GM12875 (cell line): ENCODE data around the gene TAX1BP3.

Experiments used
- H3K4me3 ChIP-seq: one replicate; pipeline ENCODE4 v1.5.1; 2011; ENCODE audit warnings: low read depth, low read length, control low read depth
- TF ChIP-seq, protein P1 (sequence below): IDR thresholded peaks from 2 replicates; pipeline ENCODE4 v1.5.1; 2011; ENCODE audit warnings: low read depth, mild to moderate bottlenecking, control low read depth, inconsistent platforms, low read length, moderate library complexity, borderline replicate concordance; ENCODE audit not compliant: insufficient read depth

Gene TAX1BP3

DNA sequence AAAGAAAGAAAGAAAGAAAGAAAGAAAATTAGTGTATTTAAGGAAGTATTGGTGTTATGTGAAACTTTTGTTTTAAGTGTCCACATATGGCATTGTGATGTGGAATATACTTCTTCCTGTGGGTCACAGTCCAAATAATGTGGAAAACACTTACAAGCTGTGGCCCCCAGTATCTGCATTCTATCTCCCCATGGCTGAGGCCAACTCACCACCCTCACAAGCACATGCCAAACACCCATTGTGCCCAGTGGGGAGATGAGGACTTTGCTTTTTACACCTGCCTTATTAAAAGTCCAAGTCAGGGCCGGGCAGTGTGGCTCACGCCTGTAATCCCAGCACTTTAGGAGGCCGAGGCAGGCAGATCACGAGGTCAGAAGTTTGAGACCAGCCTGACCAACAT, 31.6 kb upstream of the TAX1BP3 start:
- no peak overlapping the region for H3K4me3 ChIP-seq
- TF ChIP-seq, protein P1, sequence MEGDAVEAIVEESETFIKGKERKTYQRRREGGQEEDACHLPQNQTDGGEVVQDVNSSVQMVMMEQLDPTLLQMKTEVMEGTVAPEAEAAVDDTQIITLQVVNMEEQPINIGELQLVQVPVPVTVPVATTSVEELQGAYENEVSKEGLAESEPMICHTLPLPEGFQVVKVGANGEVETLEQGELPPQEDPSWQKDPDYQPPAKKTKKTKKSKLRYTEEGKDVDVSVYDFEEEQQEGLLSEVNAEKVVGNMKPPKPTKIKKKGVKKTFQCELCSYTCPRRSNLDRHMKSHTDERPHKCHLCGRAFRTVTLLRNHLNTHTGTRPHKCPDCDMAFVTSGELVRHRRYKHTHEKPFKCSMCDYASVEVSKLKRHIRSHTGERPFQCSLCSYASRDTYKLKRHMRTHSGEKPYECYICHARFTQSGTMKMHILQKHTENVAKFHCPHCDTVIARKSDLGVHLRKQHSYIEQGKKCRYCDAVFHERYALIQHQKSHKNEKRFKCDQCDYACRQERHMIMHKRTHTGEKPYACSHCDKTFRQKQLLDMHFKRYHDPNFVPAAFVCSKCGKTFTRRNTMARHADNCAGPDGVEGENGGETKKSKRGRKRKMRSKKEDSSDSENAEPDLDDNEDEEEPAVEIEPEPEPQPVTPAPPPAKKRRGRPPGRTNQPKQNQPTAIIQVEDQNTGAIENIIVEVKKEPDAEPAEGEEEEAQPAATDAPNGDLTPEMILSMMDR, result no peak

DNA sequence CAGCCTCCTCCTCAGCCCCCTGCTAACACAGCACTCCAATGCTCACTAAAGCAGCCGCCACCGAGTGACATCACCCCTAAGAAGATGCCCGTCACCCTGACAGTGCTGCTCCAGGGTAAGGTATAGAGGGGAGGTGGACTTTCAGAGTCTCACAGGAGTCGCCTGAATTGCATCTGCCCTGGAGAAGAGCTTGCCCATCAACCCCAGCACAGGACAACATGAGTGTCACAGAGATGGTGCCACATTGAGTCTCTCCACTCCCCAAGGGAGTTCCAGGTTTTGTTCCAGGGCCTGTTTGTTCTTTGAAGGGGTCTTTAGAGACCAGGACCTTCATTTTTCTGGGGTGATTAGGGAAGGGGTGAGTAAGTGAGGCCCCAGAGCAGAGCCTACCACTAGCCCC, 29.8 kb upstream of the TAX1BP3 start:
- TF ChIP-seq, protein P1, result no peak
- no peak overlapping the region for H3K4me3 ChIP-seq

DNA sequence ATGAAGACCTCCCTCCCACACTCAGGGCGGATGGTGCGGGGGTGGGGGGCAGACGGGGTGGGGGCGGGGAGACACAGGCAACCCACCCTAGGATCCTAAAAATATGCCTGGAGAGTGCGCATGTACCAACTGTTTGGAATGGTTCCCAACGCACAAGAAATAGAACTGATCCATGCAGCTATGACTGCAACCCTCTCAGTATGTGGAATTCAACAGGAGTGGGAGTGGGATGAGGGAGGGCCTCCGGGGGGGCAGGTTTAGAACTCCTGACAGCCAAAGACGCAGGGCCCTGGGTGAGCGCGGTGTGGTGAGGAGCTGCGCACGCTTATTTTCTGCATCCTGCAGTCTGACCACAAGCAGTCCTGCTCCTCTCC, 28.7 kb upstream of the TAX1BP3 start:
- TF ChIP-seq, protein P1, result no peak
- no peak overlapping the region for H3K4me3 ChIP-seq

DNA sequence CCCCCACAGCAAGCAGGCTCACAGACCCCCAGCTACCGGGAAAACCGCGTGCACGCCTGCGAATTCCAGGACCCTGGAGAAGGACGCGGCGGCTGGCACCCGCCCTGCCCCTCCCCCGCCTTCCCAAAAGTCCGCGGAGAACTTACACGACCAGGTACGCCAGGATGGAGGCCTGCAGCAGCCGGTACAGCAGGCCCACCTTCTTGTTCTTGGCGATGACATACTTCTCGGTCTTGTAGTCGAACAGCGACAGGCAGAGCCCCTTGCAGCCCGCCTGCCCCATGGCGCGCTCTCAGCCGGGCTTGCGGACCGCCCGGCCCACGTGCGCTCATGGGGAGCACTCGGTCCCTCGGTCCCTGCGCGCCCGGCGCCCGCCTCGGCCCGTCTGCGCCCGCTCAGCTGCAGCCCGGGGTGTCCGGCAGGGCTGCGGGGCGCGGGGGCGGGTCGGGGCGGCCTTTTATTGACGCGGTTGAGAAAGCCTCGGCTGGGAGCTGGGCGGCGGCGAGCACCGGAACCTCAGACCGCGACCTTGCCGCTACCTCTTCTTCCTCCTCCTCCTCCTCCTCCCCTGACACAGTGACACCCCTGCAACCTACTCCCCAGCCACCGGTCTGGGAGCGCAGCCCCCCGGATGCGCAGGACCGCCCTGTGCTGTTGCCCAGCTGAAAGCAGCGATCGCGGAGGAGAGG, 27.5 kb upstream of the TAX1BP3 start, which contains the start of gene P2RX5:
Gene P2RX5, minus strand, starts transcription at position 433 of the 689 bp plus-strand sequence. Its CDS starts 150 bp downstream, at position 283.
- peak within 1 kb of the TSS; percentile 73 for H3K4me3 ChIP-seq
- TF ChIP-seq, protein P1, result no peak

DNA sequence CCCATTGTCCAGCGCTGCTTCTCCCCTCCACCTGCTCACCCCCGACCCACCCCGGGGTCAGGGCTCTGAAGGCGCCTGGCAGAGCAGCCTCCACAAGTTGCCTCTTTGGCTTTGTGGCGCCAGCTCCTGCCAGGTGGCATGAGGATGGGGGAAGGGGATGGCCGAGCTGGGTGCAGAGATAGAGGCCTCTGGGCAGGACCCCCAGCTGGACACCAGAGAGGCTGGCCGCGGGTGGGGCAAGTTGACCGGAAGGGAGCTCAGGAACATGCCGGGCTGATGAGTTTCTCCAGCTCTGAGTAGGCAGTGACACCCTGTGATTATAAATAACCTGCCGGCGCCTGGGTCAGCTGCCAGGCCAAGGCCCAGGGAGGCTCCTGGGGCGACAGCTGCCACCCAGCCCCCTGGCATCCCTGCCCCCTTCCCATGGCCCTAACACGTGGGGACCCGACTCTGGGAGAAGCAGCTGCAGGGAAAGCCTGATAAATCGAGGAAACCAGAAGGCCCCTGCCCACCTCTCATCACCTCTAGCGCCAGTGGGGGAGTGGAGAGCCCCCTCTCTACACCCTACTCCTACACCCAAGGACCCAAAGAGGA, 26.8 kb upstream of the TAX1BP3 start:
- H3K4me3 ChIP-seq, result peak overlapping the region; percentile 73
- TF ChIP-seq, protein P1, result no peak

DNA sequence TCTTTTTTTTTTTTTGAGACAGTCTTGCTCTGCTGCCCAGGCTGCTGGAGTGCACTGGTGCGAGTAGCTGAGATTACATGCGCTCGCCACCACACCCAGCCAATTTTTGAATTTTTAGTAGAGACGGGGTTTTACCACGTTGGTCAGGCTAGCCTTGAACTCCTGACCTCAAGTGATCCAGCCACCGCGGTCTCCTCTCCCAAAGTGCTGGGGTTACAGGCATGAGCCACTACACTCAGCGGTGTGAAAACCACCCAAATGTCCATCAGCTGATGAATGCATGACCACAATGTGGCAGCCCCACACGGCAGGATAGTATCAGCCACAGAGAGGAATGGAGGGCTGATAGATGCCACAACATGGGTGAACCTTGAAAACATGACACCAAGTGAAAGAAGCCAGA, 25.5 kb upstream of the TAX1BP3 start:
- H3K4me3 ChIP-seq, result peak overlapping the region; percentile 11
- TF ChIP-seq, protein P1, result no peak

DNA sequence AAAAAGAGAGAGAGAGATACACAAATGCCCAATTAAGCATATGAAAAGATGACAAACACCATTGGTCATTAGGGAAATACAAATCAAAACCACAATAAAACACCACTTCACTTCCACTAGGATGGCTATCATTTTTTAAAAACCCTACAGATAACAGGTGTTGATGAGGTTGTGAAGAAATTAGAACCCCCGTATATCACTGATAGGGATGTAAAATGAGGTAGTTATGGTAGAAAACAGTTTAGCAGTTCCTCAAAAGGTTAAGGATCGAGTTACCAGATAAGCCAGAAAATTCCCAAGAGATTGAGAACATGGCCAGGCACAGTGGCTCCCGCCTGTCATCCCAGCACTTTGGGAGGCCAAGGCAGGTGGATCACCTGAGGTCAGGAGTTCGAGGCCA, 24.8 kb upstream of the TAX1BP3 start:
- TF ChIP-seq, protein P1, result no peak
- peak overlapping the region; percentile 11 for H3K4me3 ChIP-seq
